GM23338 (cell line): ENCODE measurements around the gene CHORDC1. TPM values are rescaled to one million over a fixed set of nuclear protein-coding genes. Genes with fewer than 3 reads are reported as not detected.

ENCODE experiments used
- ATAC-seq: fragments of 200-7000 bp; cut with Tn5 transposase; 3 replicates; pipeline ENCODE4 v1.9.1; 2020
- DNase-seq: peaks from one replicate; pipeline ENCODE4 v3.0.0-alpha.2; 2015; ENCODE audit warnings: low spot score
- H2AFZ ChIP-seq: fragments of 200-600 bp; sonication (generic); 2 replicates; pipeline ENCODE4 v1.8.0; 2016; ENCODE audit warnings: antibody characterized with exemption, mild to moderate bottlenecking, moderate library complexity
- H3F3A ChIP-seq: fragments of 200-600 bp; sonication (generic); replicated peaks from 2 replicates; pipeline ENCODE4 v1.8.0; 2017; ENCODE audit warnings: antibody characterized with exemption, mixed run types, low read depth
- H3K27ac ChIP-seq: fragments of 200-600 bp; sonication (generic); 2 replicates; pipeline ENCODE4 v1.6.1; 2016; ENCODE audit warnings: low read depth
- H3K27me3 ChIP-seq: fragments of 200-600 bp; sonication (generic); 2 replicates; pipeline ENCODE4 v1.8.0; 2016; ENCODE audit warnings: mild to moderate bottlenecking, mixed run types, moderate library complexity; ENCODE audit not compliant: insufficient read depth
- H3K36me3 ChIP-seq: fragments of 200-600 bp; sonication (generic); 2 replicates; pipeline ENCODE4 v1.8.0; 2016; ENCODE audit warnings: mild to moderate bottlenecking; ENCODE audit not compliant: insufficient read depth
- H3K4me1 ChIP-seq: fragments of 200-600 bp; sonication (generic); 2 replicates; pipeline ENCODE4 v1.8.0; 2016; ENCODE audit warnings: mild to moderate bottlenecking, moderate library complexity; ENCODE audit not compliant: insufficient read depth
- H3K4me2 ChIP-seq: fragments of 200-600 bp; sonication (generic); 2 replicates; pipeline ENCODE4 v1.7.1; 2017; ENCODE audit warnings: mixed run types
- H3K4me3 ChIP-seq: fragments of 200-600 bp; sonication (generic); 2 replicates; pipeline ENCODE4 v1.6.1; 2016; ENCODE audit warnings: mixed run types
- H3K79me2 ChIP-seq: fragments of 200-600 bp; sonication (generic); replicated peaks from 2 replicates; pipeline ENCODE4 v1.8.0; 2017; ENCODE audit warnings: mild to moderate bottlenecking; ENCODE audit not compliant: insufficient read depth
- H3K9me2 ChIP-seq: fragments of 200-600 bp; sonication (generic); 2 replicates; pipeline ENCODE4 v1.8.0; 2017; ENCODE audit not compliant: insufficient read depth
- H4K20me1 ChIP-seq: fragments of 200-600 bp; sonication (generic); replicated peaks from 2 replicates; pipeline ENCODE4 v1.8.0; 2017; ENCODE audit warnings: mild to moderate bottlenecking; ENCODE audit not compliant: insufficient read depth
- H3K27ac Mint-ChIP-seq: 2 replicates; pipeline ENCODE4 v1.8.0; 2020; ENCODE audit warnings: inconsistent platforms, mild to moderate bottlenecking, moderate library complexity, mixed read lengths
- H3K27me3 Mint-ChIP-seq: 3 replicates; pipeline ENCODE4 v1.8.0; 2022; ENCODE audit warnings: low read depth, mild to moderate bottlenecking, moderate library complexity, mixed read lengths, inconsistent platforms; ENCODE audit not compliant: insufficient read depth, poor library complexity
- H3K36me3 Mint-ChIP-seq: 3 replicates; pipeline ENCODE4 v1.8.0; 2021; ENCODE audit warnings: low read depth, mild to moderate bottlenecking, inconsistent platforms, moderate library complexity, mixed read lengths
- H3K4me1 Mint-ChIP-seq: 3 replicates; pipeline ENCODE4 v1.8.0; 2020; ENCODE audit warnings: mild to moderate bottlenecking, inconsistent platforms, mixed read lengths
- H3K4me3 Mint-ChIP-seq: 3 replicates; pipeline ENCODE4 v1.8.0; 2021; ENCODE audit warnings: moderate library complexity, mild to moderate bottlenecking, inconsistent platforms, mixed read lengths
- H3K9me3 Mint-ChIP-seq: 3 replicates; pipeline ENCODE4 v1.8.0; 2020; ENCODE audit warnings: moderate library complexity, mild to moderate bottlenecking, inconsistent platforms, mixed read lengths
- ETS1 ChIP-seq: IDR thresholded peaks from 2 replicates; pipeline ENCODE4 v1.6.1; 2016; ENCODE audit warnings: antibody characterized with exemption
- EZH2 ChIP-seq: fragments of 200-600 bp; sonication (generic); IDR thresholded peaks from one replicate; pipeline ENCODE4 v1.8.0; 2017; ENCODE audit warnings: antibody characterized with exemption, mild to moderate bottlenecking, low read depth; ENCODE audit not compliant: unreplicated experiment
- EZH2phosphoT487 ChIP-seq: fragments of 200-600 bp; sonication (generic); IDR thresholded peaks from one replicate; pipeline ENCODE4 v1.8.1; 2018; ENCODE audit warnings: antibody characterized with exemption; ENCODE audit not compliant: unreplicated experiment
- NANOG ChIP-seq: IDR thresholded peaks from 2 replicates; pipeline ENCODE4 v1.6.1; 2016; ENCODE audit warnings: antibody characterized with exemption, borderline replicate concordance
- POLR2AphosphoS5 ChIP-seq: IDR thresholded peaks from 2 replicates; pipeline ENCODE4 v1.6.1; 2016; ENCODE audit warnings: antibody characterized with exemption, low read depth
- REST ChIP-seq: IDR thresholded peaks from one replicate; pipeline ENCODE4 v1.6.1; 2018; ENCODE audit warnings: antibody characterized with exemption; ENCODE audit not compliant: unreplicated experiment
- ZNF114 ChIP-seq: fragments of 250-450 bp; sonication (Bioruptor Pico); IDR thresholded peaks from 2 replicates; pipeline ENCODE4 v1.5.0; 2020; ENCODE audit warnings: mild to moderate bottlenecking, moderate library complexity
- ZNF462 ChIP-seq: fragments of 250-450 bp; sonication (Bioruptor Pico); IDR thresholded peaks from 2 replicates; pipeline ENCODE4 v1.5.0; 2020; ENCODE audit warnings: mild to moderate bottlenecking, moderate library complexity
- polyA plus RNA-seq: library from polyadenylated mRNA; unstranded; fragments of >200 nt; fragmentation: Nextera tagmentation; extraction: Ambion mirVana; gene quantifications from 2 replicates; pipeline ENCODE4 v1.2.1, GENCODE V29; 2016
- total RNA-seq: library from RNA; depleted of rRNA; stranded (reverse); fragments of >200 nt; shearing (Covaris generic); gene quantifications from 2 replicates; pipeline ENCODE4 v1.2.3, GENCODE V29; 2014

The CHORDC1 gene
- total and polyA plus RNA-seq, 2 experiments from 2014 or later, result 109 to 192 TPM

- TF ChIP-seq ETS1 (no peak), NANOG (no peak), EZH2 (no peak)
Observed at GRCh38 chr11:90179923-90180322, 42.9 kb downstream of the CHORDC1 start (continued).

GRCh38 chr11:90178751-90179150, 44.1 kb downstream of the CHORDC1 start:
- Histone ChIP-seq H3K27me3 (no peaks in the 10 kb centered on the region), H3K4me3 (no peak overlapping the region), H3F3A (no peaks in the 10 kb centered on the region), H3K79me2 (no peaks in the 10 kb centered on the region), H3K27ac (no peak overlapping the region), H3K4me2 (no peak overlapping the region), H3K9me2 (no peaks in the 10 kb centered on the region), H3K4me1 (no peaks in the 10 kb centered on the region), H4K20me1 (0 out of 2 replicates have a peak, but pooled peaks cover 2% of the 10 kb centered on the region), H3K36me3 (no peaks in the 10 kb centered on the region), H2AFZ (no peak overlapping the region)
- no peaks in the 10 kb centered on the region for H3K36me3 Mint-ChIP-seq
- ATAC-seq (no peak), DNase-seq (no peak)
- H3K27me3 Mint-ChIP-seq, result no peaks in the 10 kb centered on the region
- TF ChIP-seq EZH2phosphoT487, result no peak
- no peak for TF ChIP-seq NANOG
- TF ChIP-seq ETS1, result no peak
- TF ChIP-seq ZNF114 (CRISPR knock-in tag), result no peak
- H3K9me3 Mint-ChIP-seq, result no peaks in the 10 kb centered on the region
- no peak overlapping the region for H3K4me3 Mint-ChIP-seq
- no peak overlapping the region for H3K27ac Mint-ChIP-seq
- no peaks in the 10 kb centered on the region for H3K4me1 Mint-ChIP-seq

- H3K9me3 Mint-ChIP-seq, result no peaks in the 10 kb centered on the region
- H3K79me2 ChIP-seq, result no peaks in the 10 kb centered on the region
- no peak for TF ChIP-seq POLR2AphosphoS5
- TF ChIP-seq ZNF114 (CRISPR knock-in tag), result no peak
- TF ChIP-seq ZNF462 (CRISPR knock-in tag), result no peak
- no peak for TF ChIP-seq REST
Observed at GRCh38 chr11:90176069-90176468, 46.8 kb downstream of the CHORDC1 start.

More at GRCh38 chr11:90176069-90176468, 46.8 kb downstream of the CHORDC1 start:
- Mint-ChIP-seq H3K27ac (no peak overlapping the region), H3K4me3 (no peak overlapping the region), H3K36me3 (no peaks in the 10 kb centered on the region), H3K27me3 (no peaks in the 10 kb centered on the region), H3K4me1 (no peaks in the 10 kb centered on the region)
- H4K20me1 ChIP-seq, result 0 out of 2 replicates have a peak, but pooled peaks cover 2% of the 10 kb centered on the region
- ATAC-seq, result no peak
- DNase-seq, result no peak
- no peaks in the 10 kb centered on the region for H3K4me1 ChIP-seq
- H3F3A ChIP-seq, result no peaks in the 10 kb centered on the region
- H3K36me3 ChIP-seq, result no peaks in the 10 kb centered on the region
- H3K9me2 ChIP-seq, result no peaks in the 10 kb centered on the region
- H3K27me3 ChIP-seq, result no peaks in the 10 kb centered on the region
- H3K4me3 ChIP-seq, result no peak overlapping the region
- H2AFZ ChIP-seq, result no peak overlapping the region
- H3K27ac ChIP-seq, result no peak overlapping the region
- no peak overlapping the region for H3K4me2 ChIP-seq
